HepG2 (cell line): Measurements from ENCODE around the gene INSRR. TPM values are rescaled to one million over a fixed set of nuclear protein-coding genes. Genes with fewer than 3 reads are reported as not detected.

Source experiments
- ATF1 ChIP-seq: IDR thresholded peaks from 2 replicates; pipeline ENCODE4 v1.6.1; 2016; ENCODE audit warnings: mild to moderate bottlenecking, control low read depth
- EHMT2 ChIP-seq: fragments of 200-600 bp; sonication (generic); IDR thresholded peaks from 2 replicates; pipeline ENCODE4 v1.7.0; 2017; ENCODE audit warnings: antibody characterized with exemption, low read depth, low read length, borderline replicate concordance
- FOSL1 ChIP-seq: sonication (generic); formaldehyde crosslinking; IDR thresholded peaks from 2 replicates; pipeline ENCODE4 v1.9.0; 2021; ENCODE audit warnings: missing genetic modification reagents, borderline replicate concordance
- FOXA3 ChIP-seq: IDR thresholded peaks from 2 replicates; pipeline ENCODE4 v1.6.1; 2016; ENCODE audit warnings: missing genetic modification reagents, missing compliant biosample characterization
- FOXJ3 ChIP-seq: sonication (generic); formaldehyde crosslinking; IDR thresholded peaks from 2 replicates; pipeline ENCODE4 v1.4.0; 2020; ENCODE audit warnings: missing genetic modification reagents, mild to moderate bottlenecking, borderline replicate concordance
- GLI4 ChIP-seq: sonication (generic); formaldehyde crosslinking; IDR thresholded peaks from 2 replicates; pipeline ENCODE4 v1.5.1; 2020; ENCODE audit warnings: missing genetic modification reagents, mild to moderate bottlenecking, moderate library complexity, borderline replicate concordance
- HDAC6 ChIP-seq: fragments of 200-600 bp; sonication (generic); IDR thresholded peaks from 2 replicates; pipeline ENCODE4 v1.7.0; 2017; ENCODE audit warnings: mild to moderate bottlenecking, antibody characterized with exemption, low read length, low read depth
- KDM5A ChIP-seq: fragments of 200-600 bp; sonication (generic); IDR thresholded peaks from 2 replicates; pipeline ENCODE4 v1.7.0; 2018; ENCODE audit warnings: antibody characterized with exemption, mild to moderate bottlenecking, low read length, borderline replicate concordance
- MED1 ChIP-seq: sonication (generic); formaldehyde crosslinking; IDR thresholded peaks from 2 replicates; pipeline ENCODE4 v1.4.0; 2020; ENCODE audit warnings: missing genetic modification reagents
- MIXL1 ChIP-seq: IDR thresholded peaks from 2 replicates; pipeline ENCODE4 v1.6.1; 2016
- MLLT10 ChIP-seq: sonication (generic); formaldehyde crosslinking; IDR thresholded peaks from 2 replicates; pipeline ENCODE4 v1.4.0; 2020; ENCODE audit warnings: missing genetic modification reagents
- MXD1 ChIP-seq: sonication (generic); formaldehyde crosslinking; IDR thresholded peaks from 2 replicates; pipeline ENCODE4 v1.4.0; 2020; ENCODE audit warnings: mild to moderate bottlenecking, missing genetic modification reagents
- MXI1 ChIP-seq: IDR thresholded peaks from 3 replicates; pipeline ENCODE4 v1.6.1; 2012; ENCODE audit warnings: low read depth, low read length, inconsistent platforms, borderline replicate concordance
- NFIC ChIP-seq: IDR thresholded peaks from 2 replicates; pipeline ENCODE4 v1.6.1; 2012; ENCODE audit warnings: mild to moderate bottlenecking, low read length, inconsistent platforms
- PPARG ChIP-seq: conservative IDR thresholded peaks from 2 replicates; pipeline ENCODE4 v1.6.1; 2016; ENCODE audit warnings: missing biosample characterization, missing genetic modification reagents
- PRPF4 ChIP-seq: fragments of 200-400 bp; formaldehyde crosslinking; IDR thresholded peaks from 2 replicates; pipeline ENCODE4 v1.6.1; 2016; ENCODE audit warnings: low read length, low read depth; ENCODE audit not compliant: poor library complexity, severe bottlenecking
- RARA ChIP-seq: IDR thresholded peaks from 2 replicates; pipeline ENCODE4 v1.6.1; 2016; ENCODE audit warnings: missing genetic modification reagents, missing compliant biosample characterization
- RBM22 ChIP-seq: fragments of 200-400 bp; formaldehyde crosslinking; optimal IDR thresholded peaks from 2 replicates; pipeline ENCODE3; 2017; ENCODE audit warnings: mild to moderate bottlenecking, low read length, moderate library complexity
- RXRA ChIP-seq: sonication (generic); formaldehyde crosslinking; IDR thresholded peaks from 2 replicates; pipeline ENCODE4 v1.5.1; 2020; ENCODE audit warnings: missing genetic modification reagents
- TEF ChIP-seq: sonication (generic); formaldehyde crosslinking; IDR thresholded peaks from 2 replicates; pipeline ENCODE4 v1.5.0; 2020; ENCODE audit warnings: missing genetic modification reagents
- TFDP1 ChIP-seq: IDR thresholded peaks from 2 replicates; pipeline ENCODE4 v1.6.1; 2016; ENCODE audit warnings: missing compliant biosample characterization, missing genetic modification reagents, borderline replicate concordance
- TGIF2 ChIP-seq: IDR thresholded peaks from 2 replicates; pipeline ENCODE4 v1.6.1; 2016; ENCODE audit warnings: control low read depth, missing compliant biosample characterization
- YEATS2 ChIP-seq: sonication (generic); formaldehyde crosslinking; IDR thresholded peaks from 2 replicates; pipeline ENCODE4 v1.4.0; 2020; ENCODE audit warnings: missing genetic modification reagents, borderline replicate concordance
- ZBTB42 ChIP-seq: sonication (generic); formaldehyde crosslinking; IDR thresholded peaks from 2 replicates; pipeline ENCODE4 v1.5.0; 2020; ENCODE audit warnings: mild to moderate bottlenecking, missing genetic modification reagents
- ZIK1 ChIP-seq: sonication (generic); formaldehyde crosslinking; IDR thresholded peaks from 2 replicates; pipeline ENCODE4 v1.5.0; 2020; ENCODE audit warnings: mild to moderate bottlenecking, low read depth, missing genetic modification reagents, borderline replicate concordance
- ZNF430 ChIP-seq: sonication (generic); formaldehyde crosslinking; IDR thresholded peaks from 2 replicates; pipeline ENCODE4 v1.9.0; 2021; ENCODE audit warnings: mild to moderate bottlenecking, missing genetic modification reagents
- ZNF749 ChIP-seq: sonication (generic); formaldehyde crosslinking; IDR thresholded peaks from 2 replicates; pipeline ENCODE4 v1.8.0; 2022; ENCODE audit warnings: mild to moderate bottlenecking, missing genetic modification reagents, moderate library complexity, borderline replicate concordance
- ZNF816 ChIP-seq: sonication (generic); formaldehyde crosslinking; IDR thresholded peaks from 2 replicates; pipeline ENCODE4 v1.8.0; 2022; ENCODE audit warnings: missing genetic modification reagents, mild to moderate bottlenecking, borderline replicate concordance
- ZSCAN5A ChIP-seq: sonication (generic); formaldehyde crosslinking; IDR thresholded peaks from 2 replicates; pipeline ENCODE4 v1.8.0; 2022; ENCODE audit warnings: mild to moderate bottlenecking, missing genetic modification reagents, borderline replicate concordance
- polyA plus RNA-seq, 8 experiments: library from polyadenylated mRNA; depleted of rRNA in 3 of 8; stranded (reverse) in 7 of 8; unstranded in 1 of 8; fragments of >200 nt; fragmentation: Illumina TruSeq in 4 of 8; extraction: Trizol in 4 of 8; gene quantifications; 2 replicates each; pipeline versions ENCODE4 v1.2.1 to v1.2.3, GENCODE V29; 2011 to 2016; ENCODE audit warnings: low read depth in 4 of 8, missing spikeins in 1 of 8, mixed read lengths in 1 of 8; ENCODE audit not compliant: insufficient read depth in 1 of 8
- total RNA-seq, 5 experiments: library from RNA; depleted of rRNA; stranded (reverse); fragments of >200 nt; fragmentation: Illumina TruSeq; extraction: Trizol; gene quantifications; 2 replicates each; pipeline ENCODE4 v1.2.3, GENCODE V29; 2016; ENCODE audit warnings: low read depth in 1 of 5

The INSRR gene
- total and polyA plus RNA-seq, 2 of the 13 experiments (the other 11 are each of a cell fraction or from before 2014, with no cell fraction given) = not detected

- no peak for TF ChIP-seq KDM5A
- 0 out of 2 replicates have a peak, but pooled peaks have one; percentile 32 for TF ChIP-seq PPARG (CRISPR knock-in tag)
- TF ChIP-seq PRPF4 = no peak
- TF ChIP-seq TFDP1 (CRISPR knock-in tag) = peak; percentile 33; the same call in 1 of the 2 replicates
- TF ChIP-seq MXD1 = no peak
- TF ChIP-seq FOSL1 (CRISPR knock-in tag) = no peak
- peak; percentile 45; the same call in 1 of the 2 replicates for TF ChIP-seq FOXA3
- TF ChIP-seq TGIF2 (CRISPR knock-in tag) = no peak
- TF ChIP-seq RXRA = peak; percentile 19; the same call in 1 of the 2 replicates
- TF ChIP-seq EHMT2 = no peak
- no peak for TF ChIP-seq ZIK1 (CRISPR knock-in tag)
- TF ChIP-seq MIXL1 (CRISPR knock-in tag) = peak; percentile 27; the same call in 1 of the 2 replicates
- TF ChIP-seq ZNF749 = no peak
- no peak for TF ChIP-seq MXI1
- TF ChIP-seq ZBTB42 (CRISPR knock-in tag) = no peak
- no peak for TF ChIP-seq RBM22
- no peak for TF ChIP-seq TEF (CRISPR knock-in tag)
- no peak for TF ChIP-seq GLI4 (CRISPR knock-in tag)
- no peak for TF ChIP-seq ZNF816 (CRISPR knock-in tag)
- peak; percentile 32; the same call in 1 of the 2 replicates for TF ChIP-seq RARA (CRISPR knock-in tag)
- TF ChIP-seq ZNF430 (CRISPR knock-in tag) = no peak
- no peak for TF ChIP-seq ZSCAN5A
- TF ChIP-seq NFIC = 0 out of 2 replicates have a peak, but pooled peaks have one; percentile 15
- no peak for TF ChIP-seq MLLT10 (CRISPR knock-in tag)
- TF ChIP-seq MED1 = peak; percentile 49; the same call in 1 of the 2 replicates
- TF ChIP-seq YEATS2 (CRISPR knock-in tag) = no peak; the same call in 1 of the 2 replicates
- TF ChIP-seq HDAC6 = no peak
- TF ChIP-seq FOXJ3 (CRISPR knock-in tag) = peak; percentile 46; the same call in 1 of the 2 replicates
- no peak for TF ChIP-seq ATF1
Measured at GRCh38 chr1:156795787-156796186, 63.1 kb downstream of the INSRR start (continued).
